HG02870 (cell line): Measurements from ENCODE around the gene ZNF446.

Experiments used
- ATAC-seq: cut with Tn5 transposase; IDR thresholded peaks from one replicate; pipeline ENCODE4 v1.9.1; 2021; ENCODE audit warnings: mild to moderate bottlenecking, moderate library complexity; ENCODE audit not compliant: unreplicated experiment

Gene ZNF446

DNA sequence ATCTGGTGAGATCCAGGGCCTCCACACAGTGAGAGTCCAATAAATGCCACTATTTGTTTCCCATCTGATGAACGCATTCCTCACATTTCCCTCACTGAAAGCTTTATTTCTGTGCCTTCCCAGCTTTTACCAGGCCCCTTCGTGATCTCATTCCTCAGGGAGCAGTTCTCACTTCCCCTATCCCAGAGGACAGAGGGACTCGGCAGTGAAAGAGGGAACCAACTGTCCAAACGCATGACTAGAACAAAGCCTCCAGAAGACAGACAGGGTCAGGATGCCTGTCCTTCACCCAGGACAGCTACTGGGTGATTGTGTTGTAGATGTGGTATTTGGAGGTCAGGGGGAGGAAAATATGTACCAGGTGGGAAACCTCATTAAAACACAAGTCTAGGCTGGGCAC lies 45.5 kb downstream of the ZNF446 start:
- ATAC-seq = no peak

DNA sequence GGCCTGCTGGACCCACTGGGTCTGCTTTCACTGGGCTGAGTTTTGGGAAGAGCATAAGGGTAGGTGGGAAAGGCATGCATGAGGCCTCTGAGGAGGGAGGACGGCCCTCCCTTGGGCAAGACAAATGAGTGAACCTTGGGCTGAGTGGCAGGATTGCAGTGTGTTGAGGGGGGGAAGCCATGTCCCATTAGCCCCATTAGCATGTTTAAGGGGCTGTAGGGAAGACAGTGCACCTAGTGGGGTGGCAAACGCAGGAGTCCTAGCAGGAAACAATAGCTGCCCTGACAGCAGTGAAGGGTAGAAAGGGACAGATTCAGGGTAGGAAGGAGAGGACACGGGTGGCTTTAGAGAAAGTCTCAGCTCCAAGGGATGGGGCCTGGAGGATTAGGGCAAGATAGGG lies 46.6 kb downstream of the ZNF446 start:
- ATAC-seq = no peak

DNA sequence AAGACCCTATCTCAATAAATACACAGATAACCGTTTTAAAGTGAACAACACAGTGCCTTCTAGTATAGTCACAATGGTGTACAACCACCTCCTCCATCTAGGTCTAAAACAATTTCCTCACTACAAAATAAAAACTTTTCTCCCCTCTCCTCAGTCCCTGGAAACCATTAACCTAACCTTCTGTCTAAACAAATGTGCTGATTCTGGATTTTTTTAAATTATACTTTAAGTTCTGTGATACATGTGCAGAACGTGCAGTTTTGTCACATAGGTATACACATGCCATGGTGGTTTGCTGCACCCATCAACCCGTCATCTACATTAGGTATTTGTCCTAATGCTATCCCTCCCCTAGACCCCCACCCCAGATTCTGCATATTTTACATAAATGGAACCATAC lies 53.3 kb downstream of the ZNF446 start:
- ATAC-seq = no peak
